GM19463 (cell line): ENCODE measurements around the gene OMG.
"Not testable (repeated sequence)": the region's sequence is repeated elsewhere in the genome, so short reads cannot be mapped to it uniquely, and the experiment has no call there.

Experiments used
- ATAC-seq: cut with Tn5 transposase; IDR thresholded peaks from one replicate; pipeline ENCODE4 v1.9.1; 2021; ENCODE audit warnings: mild to moderate bottlenecking, moderate library complexity; ENCODE audit not compliant: unreplicated experiment

The OMG gene

GRCh38 chr17:31308372-31309334 lies 11.6 kb upstream of the OMG start:
- ATAC-seq, result no peak

GRCh38 chr17:31307640-31308039 lies 10.6 kb upstream of the OMG start:
- ATAC-seq, result no peak

GRCh38 chr17:31299624-31300023 lies 2.6 kb upstream of the OMG start:
- ATAC-seq, result no peak

GRCh38 chr17:31296142-31296541 lies 897 bp downstream of the OMG start:
- no peak for ATAC-seq

GRCh38 chr17:31295489-31295871 lies 1.6 kb downstream of the OMG start:
- no peak for ATAC-seq

GRCh38 chr17:31294820-31295488 lies 2.1 kb downstream of the OMG start:
- no peak for ATAC-seq

- ATAC-seq, result no peak
These were observed 2.8 kb downstream of the OMG start for GRCh38 chr17:31294231-31294630.

- no peak for ATAC-seq
These were observed 3.5 kb downstream of the OMG start for GRCh38 chr17:31293581-31293980.

- no peak for ATAC-seq
These were observed 5.2 kb downstream of the OMG start for GRCh38 chr17:31291820-31292219.

GRCh38 chr17:31289790-31290189 lies 7.2 kb downstream of the OMG start:
- ATAC-seq, result no peak

- not testable (repeated sequence) for ATAC-seq
These were observed 9.1 kb downstream of the OMG start for GRCh38 chr17:31287932-31288331.

GRCh38 chr17:31286587-31286986 lies 10.5 kb downstream of the OMG start:
- ATAC-seq, result no peak

GRCh38 chr17:31283841-31284240 lies 13.2 kb downstream of the OMG start:
- ATAC-seq, result no peak

GRCh38 chr17:31281061-31281460 lies 16.0 kb downstream of the OMG start:
- no peak for ATAC-seq

- no peak for ATAC-seq
These were observed 17.6 kb downstream of the OMG start for GRCh38 chr17:31279401-31279800.

GRCh38 chr17:31275116-31275515 lies 21.9 kb downstream of the OMG start:
- ATAC-seq, result no peak

GRCh38 chr17:31274252-31274651 lies 22.8 kb downstream of the OMG start:
- no peak for ATAC-seq

- ATAC-seq, result no peak
These were observed 23.5 kb downstream of the OMG start for GRCh38 chr17:31273516-31273915.

- ATAC-seq, result no peak
These were observed 24.2 kb downstream of the OMG start for GRCh38 chr17:31272803-31273202.

- no peak for ATAC-seq
These were observed 24.8 kb downstream of the OMG start for GRCh38 chr17:31272236-31272635.

GRCh38 chr17:31269578-31269983 lies 27.5 kb downstream of the OMG start:
- ATAC-seq, result no peak

GRCh38 chr17:31269036-31269577 lies 27.9 kb downstream of the OMG start:
- ATAC-seq, result no peak
